Measurements from ENCODE around the gene NXPH1. TPM values are rescaled to one million over a fixed set of nuclear protein-coding genes. Genes with fewer than 3 reads are reported as not detected.
A peak's percentile ranks its signal among the peaks of the same experiment; 100 is the strongest.
"Not testable (repeated sequence)": the region's sequence is repeated elsewhere in the genome, so short reads cannot be mapped to it uniquely, and the experiment has no call there.

The NXPH1 gene
- total RNA-seq, 1 donor from 2014 or later, result not detected

GRCh38 chr7:8719102-8719501, 285.7 kb downstream of the NXPH1 start:
- TF ChIP-seq, protein P1, sequence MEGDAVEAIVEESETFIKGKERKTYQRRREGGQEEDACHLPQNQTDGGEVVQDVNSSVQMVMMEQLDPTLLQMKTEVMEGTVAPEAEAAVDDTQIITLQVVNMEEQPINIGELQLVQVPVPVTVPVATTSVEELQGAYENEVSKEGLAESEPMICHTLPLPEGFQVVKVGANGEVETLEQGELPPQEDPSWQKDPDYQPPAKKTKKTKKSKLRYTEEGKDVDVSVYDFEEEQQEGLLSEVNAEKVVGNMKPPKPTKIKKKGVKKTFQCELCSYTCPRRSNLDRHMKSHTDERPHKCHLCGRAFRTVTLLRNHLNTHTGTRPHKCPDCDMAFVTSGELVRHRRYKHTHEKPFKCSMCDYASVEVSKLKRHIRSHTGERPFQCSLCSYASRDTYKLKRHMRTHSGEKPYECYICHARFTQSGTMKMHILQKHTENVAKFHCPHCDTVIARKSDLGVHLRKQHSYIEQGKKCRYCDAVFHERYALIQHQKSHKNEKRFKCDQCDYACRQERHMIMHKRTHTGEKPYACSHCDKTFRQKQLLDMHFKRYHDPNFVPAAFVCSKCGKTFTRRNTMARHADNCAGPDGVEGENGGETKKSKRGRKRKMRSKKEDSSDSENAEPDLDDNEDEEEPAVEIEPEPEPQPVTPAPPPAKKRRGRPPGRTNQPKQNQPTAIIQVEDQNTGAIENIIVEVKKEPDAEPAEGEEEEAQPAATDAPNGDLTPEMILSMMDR (IDR thresholded peaks at IDR 0.05), result no peak
- H3K4me1 ChIP-seq, result no peaks in the 10 kb centered on the region
- intact Hi-C loops (cut with DNase I), result no loop called here
- no peak overlapping the region for H3K27ac ChIP-seq
- H3K9me3 ChIP-seq, result no peaks in the 10 kb centered on the region
- DNase-seq (no peak), ATAC-seq (no peak)
- H3K27me3 ChIP-seq, result no peaks in the 10 kb centered on the region
- H3K36me3 ChIP-seq, result no peaks in the 10 kb centered on the region
- no peak overlapping the region for H3K4me3 ChIP-seq

GRCh38 chr7:8724080-8724718, 290.8 kb downstream of the NXPH1 start:
- no peaks in the 10 kb centered on the region for H3K36me3 ChIP-seq
- no peaks in the 10 kb centered on the region for H3K9me3 ChIP-seq
- no peak overlapping the region for H3K27ac ChIP-seq
- ATAC-seq, result peak; percentile 68
- intact Hi-C loops (cut with DNase I), result no loop called here
- H3K27me3 ChIP-seq, result no peaks in the 10 kb centered on the region
- DNase-seq, result no peak
- TF ChIP-seq, protein P1 (IDR thresholded peaks at IDR 0.05), result peak; percentile 40
- no peak overlapping the region for H3K4me3 ChIP-seq
- H3K4me1 ChIP-seq, result no peaks in the 10 kb centered on the region

DNA sequence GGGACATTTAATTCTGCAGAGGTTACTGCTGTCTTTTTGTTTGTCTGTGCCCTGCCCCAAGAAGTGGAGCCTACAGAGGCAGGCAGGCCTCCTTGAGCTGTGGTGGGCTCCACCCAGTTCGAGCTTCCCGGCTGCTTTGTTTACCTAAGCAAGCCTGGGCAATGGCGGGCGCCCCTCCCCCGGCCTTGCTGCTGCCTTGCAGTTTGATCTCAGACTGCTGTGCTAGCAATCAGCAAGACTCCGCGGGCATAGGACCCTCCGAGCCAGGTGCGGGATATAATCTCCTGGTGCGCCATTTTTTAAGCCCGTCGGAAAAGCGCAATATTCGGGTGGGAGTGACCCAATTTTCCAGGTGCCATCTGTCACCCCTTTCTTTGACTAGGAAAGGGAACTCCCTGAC, 298.3 kb downstream of the NXPH1 start:
- DNase-seq; H3K4me3 ChIP-seq; H3K36me3 ChIP-seq; ATAC-seq; H3K9me3 ChIP-seq; intact Hi-C loops (cut with DNase I); H3K27ac ChIP-seq; H3K27me3 ChIP-seq; H3K4me1 ChIP-seq: not testable (repeated sequence)

GRCh38 chr7:8739837-8740236, 306.4 kb downstream of the NXPH1 start:
- H3K4me3 ChIP-seq, result no peak overlapping the region
- H3K4me1 ChIP-seq, result no peaks in the 10 kb centered on the region
- no peaks in the 10 kb centered on the region for H3K9me3 ChIP-seq
- intact Hi-C loops (cut with DNase I), result no loop called here
- ATAC-seq, result no peak
- H3K36me3 ChIP-seq, result no peaks in the 10 kb centered on the region
- no peak overlapping the region for H3K27ac ChIP-seq
- H3K27me3 ChIP-seq, result no peaks in the 10 kb centered on the region
- DNase-seq, result no peak
- TF ChIP-seq, protein P1 (IDR thresholded peaks at IDR 0.05), result no peak

GRCh38 chr7:8742837-8743236, 309.4 kb downstream of the NXPH1 start:
- ATAC-seq, result no peak
- Histone ChIP-seq H3K27me3 (no peaks in the 10 kb centered on the region), H3K9me3 (no peaks in the 10 kb centered on the region), H3K36me3 (no peaks in the 10 kb centered on the region), H3K4me3 (no peak overlapping the region), H3K27ac (no peak overlapping the region), H3K4me1 (no peaks in the 10 kb centered on the region)
- intact Hi-C loops (cut with DNase I), result no loop called here
- DNase-seq, result no peak
- TF ChIP-seq, protein P1 (IDR thresholded peaks at IDR 0.05), result no peak

DNA sequence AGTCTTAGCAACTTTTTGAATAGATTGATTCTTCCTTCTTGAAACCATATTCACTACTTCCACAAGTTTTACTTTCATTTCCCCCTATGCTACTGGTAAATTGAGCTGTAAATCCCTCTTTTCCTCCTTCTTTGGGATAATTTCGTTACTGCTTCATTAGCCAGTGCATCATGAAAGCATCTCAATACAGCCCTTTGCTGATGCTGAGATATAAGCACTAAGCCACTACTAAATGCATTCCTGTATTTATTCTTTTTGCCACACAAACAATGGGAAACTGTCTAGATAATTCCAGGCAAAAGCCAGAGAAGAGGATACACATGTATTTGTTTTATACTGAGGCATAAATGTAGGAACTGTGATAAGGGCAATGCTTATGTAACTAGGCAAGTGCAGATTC, 313.9 kb downstream of the NXPH1 start:
- Histone ChIP-seq H3K9me3 (no peaks in the 10 kb centered on the region), H3K36me3 (no peaks in the 10 kb centered on the region), H3K4me1 (no peaks in the 10 kb centered on the region), H3K27ac (no peak overlapping the region), H3K27me3 (no peaks in the 10 kb centered on the region), H3K4me3 (no peak overlapping the region)
- ATAC-seq (no peak), DNase-seq (no peak)
- TF ChIP-seq, protein P1 (IDR thresholded peaks at IDR 0.05), result no peak
- intact Hi-C loops (cut with DNase I), result no loop called here
